SK-N-SH (cell line): ENCODE data around the gene GOLPH3L. TPM values are rescaled to one million over a fixed set of nuclear protein-coding genes. Genes with fewer than 3 reads are reported as not detected.
A peak's percentile ranks its signal among the peaks of the same experiment; 100 is the strongest.

ENCODE experiments used
- CTCF ChIA-PET: fragments of 300-600, 350-600 bp; formaldehyde crosslinking; extraction: SDS; loops from one replicate; lab custom pipeline; 2021; lab: Yijun Ruan, JAX
- POLR2A ChIA-PET: fragments of 350-600 bp; sonication (Branson Sonifier 250); formaldehyde crosslinking; extraction: SDS; loops from one replicate; lab custom pipeline; 2020; ENCODE audit warnings: antibody characterized with exemption, inconsistent platforms; lab: Yijun Ruan, JAX
- DNase-seq: peaks from one replicate; pipeline ENCODE4 v3.0.0; 2012
- H2AFZ ChIP-seq: fragments of 200-600 bp; sonication (generic); 2 replicates; pipeline ENCODE4 v1.8.1; 2016; ENCODE audit warnings: antibody characterized with exemption, mild to moderate bottlenecking, low read depth
- H3F3A ChIP-seq: fragments of 200-600 bp; sonication (generic); replicated peaks from 2 replicates; pipeline ENCODE3; 2016; ENCODE audit warnings: antibody characterized with exemption, mild to moderate bottlenecking; ENCODE audit not compliant: insufficient read depth
- H3K27ac ChIP-seq, 2 experiments: fragments of 200-500 bp in 1 of 2; fragments of 200-600 bp in 1 of 2; sonication (Bioruptor generic) in 1 of 2; sonication (generic), shearing (Covaris generic) in 1 of 2; 2 replicates each; pipeline versions ENCODE4 v1.5.1 to v1.6.1; 2014 to 2016; ENCODE audit warnings: low read depth in 2 of 2, inconsistent platforms in 1 of 2, low read length in 1 of 2, mild to moderate bottlenecking in 1 of 2, mixed read lengths in 1 of 2
- H3K27me3 ChIP-seq: fragments of 200-600 bp; sonication (generic), shearing (Covaris generic); 2 replicates; pipeline ENCODE4 v1.6.1; 2016; ENCODE audit warnings: mixed run types; ENCODE audit not compliant: insufficient read depth
- H3K36me3 ChIP-seq, 2 experiments: fragments of 200-500 bp in 1 of 2; fragments of 200-600 bp in 1 of 2; sonication (Bioruptor generic) in 1 of 2; sonication (generic) in 1 of 2; replicated peaks in 1 of 2; 2 replicates each; pipeline versions ENCODE3 to v1.5.1; 2014 to 2016; ENCODE audit warnings: low read length in 1 of 2, mild to moderate bottlenecking in 1 of 2; ENCODE audit not compliant: insufficient read depth in 2 of 2, control insufficient read depth in 1 of 2
- H3K4me1 ChIP-seq, 2 experiments: fragments of 200-500 bp in 1 of 2; fragments of 200-600 bp in 1 of 2; sonication (Bioruptor generic) in 1 of 2; sonication (generic), shearing (Covaris generic) in 1 of 2; 2 replicates each; pipeline versions ENCODE4 v1.5.1 to v1.6.1; 2014 to 2016; ENCODE audit warnings: low read depth in 1 of 2, low read length in 1 of 2, mixed run types in 1 of 2; ENCODE audit not compliant: insufficient read depth in 2 of 2, control insufficient read depth in 1 of 2
- H3K4me2 ChIP-seq: fragments of 200-600 bp; sonication (generic), shearing (Covaris generic); 2 replicates; pipeline ENCODE4 v1.6.1; 2017; ENCODE audit warnings: mixed run types
- H3K4me3 ChIP-seq, 2 experiments: fragments of 200-500 bp in 1 of 2; fragments of 200-600 bp in 1 of 2; sonication (Bioruptor generic) in 1 of 2; sonication (generic), shearing (Covaris generic) in 1 of 2; 2 replicates each; pipeline versions ENCODE4 v1.5.1 to v1.8.1; 2014 to 2016; ENCODE audit warnings: low read depth in 2 of 2, inconsistent platforms in 1 of 2, low read length in 1 of 2, mild to moderate bottlenecking in 1 of 2, mixed read lengths in 1 of 2, moderate library complexity in 1 of 2
- H3K79me2 ChIP-seq: fragments of 200-600 bp; sonication (generic); 2 replicates; pipeline ENCODE4 v1.8.1; 2017; ENCODE audit warnings: mild to moderate bottlenecking; ENCODE audit not compliant: insufficient read depth
- H3K9ac ChIP-seq: fragments of 200-600 bp; sonication (generic); 2 replicates; pipeline ENCODE4 v1.6.1; 2017; ENCODE audit warnings: mixed run types
- H3K9me2 ChIP-seq: fragments of 200-600 bp; sonication (generic); 2 replicates; pipeline ENCODE4 v1.6.1; 2017; ENCODE audit warnings: mixed run types
- H3K9me3 ChIP-seq: fragments of 200-600 bp; sonication (generic); 2 replicates; pipeline ENCODE4 v1.6.1; 2017; ENCODE audit warnings: mixed run types, mild to moderate bottlenecking, moderate library complexity
- H4K20me1 ChIP-seq: fragments of 200-600 bp; sonication (generic); 2 replicates; pipeline ENCODE4 v1.6.1; 2017; ENCODE audit warnings: mild to moderate bottlenecking, mixed run types; ENCODE audit not compliant: insufficient read depth
- CHD2 ChIP-seq: fragments of 150-350 bp; IDR thresholded peaks from 2 replicates; pipeline ENCODE4 v1.6.1; 2018; ENCODE audit warnings: low read length; ENCODE audit not compliant: partially characterized antibody
- FOXM1 ChIP-seq: IDR thresholded peaks from 2 replicates; pipeline ENCODE4 v1.4.0; 2012; ENCODE audit warnings: low read depth, mild to moderate bottlenecking
- GABPA ChIP-seq: IDR thresholded peaks from 2 replicates; pipeline ENCODE4 v1.4.0; 2012; ENCODE audit warnings: low read depth, mild to moderate bottlenecking
- GATA2 ChIP-seq: sonication (generic); formaldehyde crosslinking; IDR thresholded peaks from 2 replicates; pipeline ENCODE4 v1.5.0; 2020; ENCODE audit warnings: mild to moderate bottlenecking, missing genetic modification reagents
- JUND ChIP-seq: IDR thresholded peaks from 2 replicates; pipeline ENCODE4 v1.4.0; 2012
- MEF2A ChIP-seq: IDR thresholded peaks from 2 replicates; pipeline ENCODE4 v1.4.0; 2012; ENCODE audit warnings: low read depth, borderline replicate concordance
- NFIC ChIP-seq: IDR thresholded peaks from 2 replicates; pipeline ENCODE4 v1.4.0; 2012; ENCODE audit warnings: borderline replicate concordance
- POLR2AphosphoS5 ChIP-seq: IDR thresholded peaks from 2 replicates; pipeline ENCODE4 v1.6.1; 2012; ENCODE audit warnings: low read depth, low read length
- RCOR1 ChIP-seq: fragments of 150-350 bp; IDR thresholded peaks from 2 replicates; pipeline ENCODE4 v1.6.1; 2017; ENCODE audit warnings: antibody characterized with exemption, low read length
- RXRA ChIP-seq: IDR thresholded peaks from 2 replicates; pipeline ENCODE4 v1.4.0; 2012; ENCODE audit warnings: low read depth, mild to moderate bottlenecking, borderline replicate concordance
- SMC3 ChIP-seq: IDR thresholded peaks from 2 replicates; pipeline ENCODE4 v1.6.1; 2012; ENCODE audit warnings: low read depth, low read length, improper control_type of control experiment
- TEAD4 ChIP-seq: IDR thresholded peaks from 2 replicates; pipeline ENCODE4 v1.4.0; 2012; ENCODE audit warnings: mild to moderate bottlenecking, borderline replicate concordance; ENCODE audit not compliant: insufficient read depth
- YY1 ChIP-seq: IDR thresholded peaks from 2 replicates; pipeline ENCODE4 v1.4.0; 2012; ENCODE audit warnings: low read depth, mild to moderate bottlenecking
- WGBS: methylation state at CpG from one replicate; pipeline ENCODE4 v1.1.6; 2017; ENCODE audit warnings: low lambda C conversion rate; 5-methylcytosine and 5-hydroxymethylcytosine counted together
- polyA plus RNA-seq, 3 experiments: library from polyadenylated mRNA; depleted of rRNA; stranded (reverse); fragments of >200 nt; gene quantifications; 2 replicates each; pipeline ENCODE4 v1.2.3, GENCODE V29; 2012
- TF ChIP-seq, protein P1 (sequence below): IDR thresholded peaks from 2 replicates; pipeline ENCODE4 v1.6.1; 2012; ENCODE audit warnings: mild to moderate bottlenecking, low read depth, low read length, moderate library complexity
- TF ChIP-seq, protein P2 (sequence below): IDR thresholded peaks from 2 replicates; pipeline ENCODE4 v1.4.0; 2012; ENCODE audit warnings: low read depth, borderline replicate concordance
- TF ChIP-seq, protein P3 (sequence below): IDR thresholded peaks from 2 replicates; pipeline ENCODE4 v1.4.0; 2012; ENCODE audit warnings: low read depth

Gene GOLPH3L
- polyA plus RNA-seq, 1 of the 3 experiments (the other 2 are of a cell fraction): 7.8 TPM

DNA sequence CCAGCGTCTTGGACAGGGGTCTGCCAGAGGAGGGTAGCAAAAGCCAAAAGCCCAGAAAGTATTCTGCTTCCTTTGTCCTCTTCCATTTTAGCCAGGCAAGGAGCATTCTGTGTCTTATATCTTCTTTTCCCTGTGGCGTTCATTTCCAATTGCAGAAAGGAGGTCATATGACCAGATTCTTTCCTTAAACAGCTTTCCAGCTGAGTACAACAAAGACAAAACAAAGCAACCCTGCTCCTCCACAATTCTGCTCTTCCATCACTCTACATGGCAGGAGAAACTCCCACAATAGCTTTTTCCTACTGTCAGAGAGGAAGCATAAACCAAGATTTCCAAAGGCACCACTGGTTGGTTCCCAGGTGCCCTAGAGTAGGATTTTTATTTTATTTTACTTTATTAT is 87.2 kb downstream of the GOLPH3L start:
- peak overlapping the region in 1 of 2 experiments; percentile 97; a peak in 1 of 4 replicates for H3K27ac ChIP-seq
- no peak overlapping the region for H2AFZ ChIP-seq
- no peaks in the 10 kb centered on the region for H3K9me3 ChIP-seq
- DNase-seq: no peak
- H3K79me2 ChIP-seq: peaks cover 27% of the 10 kb centered on the region
- H3K9me2 ChIP-seq: no peaks in the 10 kb centered on the region
- no peak overlapping the region for H3K9ac ChIP-seq
- CTCF ChIA-PET: interaction anchor here (0.7 to 4.3 kb wide), 4 partner anchors 10 to 203 kb away, joined by 3 to 20 read pairs (median 4); no protein-coding TSS in a partner anchor
- WGBS: 86% methylated on average over 2 of the region's 2 CpGs
- no peaks in the 10 kb centered on the region for H3K27me3 ChIP-seq
- H4K20me1 ChIP-seq: no peaks in the 10 kb centered on the region
- POLR2A ChIA-PET: no interaction called here
- peaks cover 3 to 43% of the 10 kb centered on the region in 2 experiments; a peak in 3 of 4 replicates for H3K4me1 ChIP-seq
- no peak overlapping the region for H3K4me3 ChIP-seq
- peaks cover 42% of the 10 kb centered on the region for H3F3A ChIP-seq
- no peaks in the 10 kb centered on the region for H3K36me3 ChIP-seq
- H3K4me2 ChIP-seq: no peak overlapping the region
- TF ChIP-seq, protein P1, sequence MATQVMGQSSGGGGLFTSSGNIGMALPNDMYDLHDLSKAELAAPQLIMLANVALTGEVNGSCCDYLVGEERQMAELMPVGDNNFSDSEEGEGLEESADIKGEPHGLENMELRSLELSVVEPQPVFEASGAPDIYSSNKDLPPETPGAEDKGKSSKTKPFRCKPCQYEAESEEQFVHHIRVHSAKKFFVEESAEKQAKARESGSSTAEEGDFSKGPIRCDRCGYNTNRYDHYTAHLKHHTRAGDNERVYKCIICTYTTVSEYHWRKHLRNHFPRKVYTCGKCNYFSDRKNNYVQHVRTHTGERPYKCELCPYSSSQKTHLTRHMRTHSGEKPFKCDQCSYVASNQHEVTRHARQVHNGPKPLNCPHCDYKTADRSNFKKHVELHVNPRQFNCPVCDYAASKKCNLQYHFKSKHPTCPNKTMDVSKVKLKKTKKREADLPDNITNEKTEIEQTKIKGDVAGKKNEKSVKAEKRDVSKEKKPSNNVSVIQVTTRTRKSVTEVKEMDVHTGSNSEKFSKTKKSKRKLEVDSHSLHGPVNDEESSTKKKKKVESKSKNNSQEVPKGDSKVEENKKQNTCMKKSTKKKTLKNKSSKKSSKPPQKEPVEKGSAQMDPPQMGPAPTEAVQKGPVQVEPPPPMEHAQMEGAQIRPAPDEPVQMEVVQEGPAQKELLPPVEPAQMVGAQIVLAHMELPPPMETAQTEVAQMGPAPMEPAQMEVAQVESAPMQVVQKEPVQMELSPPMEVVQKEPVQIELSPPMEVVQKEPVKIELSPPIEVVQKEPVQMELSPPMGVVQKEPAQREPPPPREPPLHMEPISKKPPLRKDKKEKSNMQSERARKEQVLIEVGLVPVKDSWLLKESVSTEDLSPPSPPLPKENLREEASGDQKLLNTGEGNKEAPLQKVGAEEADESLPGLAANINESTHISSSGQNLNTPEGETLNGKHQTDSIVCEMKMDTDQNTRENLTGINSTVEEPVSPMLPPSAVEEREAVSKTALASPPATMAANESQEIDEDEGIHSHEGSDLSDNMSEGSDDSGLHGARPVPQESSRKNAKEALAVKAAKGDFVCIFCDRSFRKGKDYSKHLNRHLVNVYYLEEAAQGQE: no peak
- no peak for TF ChIP-seq RXRA
- TF ChIP-seq YY1: no peak
- TF ChIP-seq, protein P2, sequence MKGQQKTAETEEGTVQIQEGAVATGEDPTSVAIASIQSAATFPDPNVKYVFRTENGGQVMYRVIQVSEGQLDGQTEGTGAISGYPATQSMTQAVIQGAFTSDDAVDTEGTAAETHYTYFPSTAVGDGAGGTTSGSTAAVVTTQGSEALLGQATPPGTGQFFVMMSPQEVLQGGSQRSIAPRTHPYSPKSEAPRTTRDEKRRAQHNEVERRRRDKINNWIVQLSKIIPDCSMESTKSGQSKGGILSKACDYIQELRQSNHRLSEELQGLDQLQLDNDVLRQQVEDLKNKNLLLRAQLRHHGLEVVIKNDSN: no peak
- TF ChIP-seq CHD2: no peak
- no peak for TF ChIP-seq MEF2A
- TF ChIP-seq SMC3: no peak
- no peak for TF ChIP-seq POLR2AphosphoS5
- no peak for TF ChIP-seq GABPA
- no peak for TF ChIP-seq JUND
- TF ChIP-seq GATA2 (CRISPR knock-in tag): no peak
- TF ChIP-seq, protein P3, sequence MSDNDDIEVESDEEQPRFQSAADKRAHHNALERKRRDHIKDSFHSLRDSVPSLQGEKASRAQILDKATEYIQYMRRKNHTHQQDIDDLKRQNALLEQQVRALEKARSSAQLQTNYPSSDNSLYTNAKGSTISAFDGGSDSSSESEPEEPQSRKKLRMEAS: no peak
- TF ChIP-seq FOXM1: no peak
- TF ChIP-seq RCOR1: no peak
- TF ChIP-seq TEAD4: no peak
- no peak for TF ChIP-seq NFIC
